H1 (cell line): ENCODE results near the gene PDE1A. TPM values are rescaled to one million over a fixed set of nuclear protein-coding genes. Genes with fewer than 3 reads are reported as not detected.

Experiments used
- CTCF ChIA-PET: fragments of 300-600 bp; sonication (Branson Sonifier 250); formaldehyde crosslinking; loops from one replicate; lab custom pipeline; 2021; ENCODE audit not compliant: partially characterized antibody; lab: Charles Lee
- POLR2A ChIA-PET: fragments of 300-600 bp; sonication (Branson Sonifier 250); formaldehyde crosslinking; loops from one replicate; lab custom pipeline; 2021; ENCODE audit warnings: inconsistent platforms; ENCODE audit not compliant: partially characterized antibody; lab: Charles Lee
- DNase-seq, 2 experiments: peaks; one replicate each; pipeline versions ENCODE4 v3.0.0 to v3.0.0-alpha.2; 2010 to 2022; ENCODE audit warnings: low spot score in 2 of 2, low read depth in 1 of 2, mixed read lengths in 1 of 2
- FAIRE-seq: peaks from 2 replicates; lab custom pipeline; 2011; peaks lifted over from hg19 to GRCh38; lab: Jason Lieb, UNC
- H2AFZ ChIP-seq: 2 replicates; pipeline ENCODE4 v1.8.1; 2012; ENCODE audit warnings: low read length, inconsistent platforms
- H2AK5ac ChIP-seq: 2 replicates; pipeline ENCODE4 v1.6.1; 2013; ENCODE audit warnings: low read depth, low read length
- H2BK120ac ChIP-seq: replicated peaks from 2 replicates; pipeline ENCODE3; 2013; ENCODE audit warnings: low read depth, low read length, inconsistent platforms
- H2BK12ac ChIP-seq: 2 replicates; pipeline ENCODE4 v1.6.1; 2013; ENCODE audit warnings: low read depth, low read length
- H2BK15ac ChIP-seq: 2 replicates; pipeline ENCODE4 v1.6.1; 2013; ENCODE audit warnings: low read length
- H2BK20ac ChIP-seq: 2 replicates; pipeline ENCODE4 v1.6.1; 2013; ENCODE audit warnings: low read length
- H2BK5ac ChIP-seq: 2 replicates; pipeline ENCODE4 v1.6.1; 2013; ENCODE audit warnings: low read depth, low read length
- H3K14ac ChIP-seq: 2 replicates; pipeline ENCODE4 v1.6.1; 2013; ENCODE audit warnings: inconsistent platforms; ENCODE audit not compliant: insufficient read length
- H3K18ac ChIP-seq: 2 replicates; pipeline ENCODE4 v1.6.1; 2013; ENCODE audit warnings: low read length; ENCODE audit errors: extremely low read depth
- H3K23ac ChIP-seq: 2 replicates; pipeline ENCODE4 v1.6.1; 2013; ENCODE audit warnings: inconsistent platforms; ENCODE audit not compliant: insufficient read length
- H3K23me2 ChIP-seq: 2 replicates; pipeline ENCODE4 v1.6.1; 2013; ENCODE audit warnings: low read depth, low read length
- H3K27ac ChIP-seq: 2 replicates; pipeline ENCODE4 v1.6.1; 2011; ENCODE audit warnings: low read depth, low read length, inconsistent platforms
- H3K27me3 ChIP-seq, 4 experiments: replicated peaks in 1 of 4; 1 replicate in 1 of 4; 2 replicates in 3 of 4; pipeline versions ENCODE4 v1.6.1 to v1.8.1; 2011 to 2013; ENCODE audit warnings: low read length in 3 of 4, mild to moderate bottlenecking in 3 of 4, inconsistent platforms in 2 of 4, mixed read lengths in 2 of 4, moderate library complexity in 1 of 4; ENCODE audit not compliant: control insufficient read depth in 3 of 4, insufficient read depth in 3 of 4; ENCODE audit errors: extremely low read depth in 1 of 4
- H3K36me3 ChIP-seq, 4 experiments: 2 replicates each; pipeline versions ENCODE4 v1.6.1 to v1.8.1; 2011 to 2013; ENCODE audit warnings: mild to moderate bottlenecking in 4 of 4, low read length in 3 of 4, moderate library complexity in 2 of 4, control low read depth in 1 of 4, inconsistent platforms in 1 of 4; ENCODE audit not compliant: insufficient read depth in 4 of 4, control insufficient read depth in 2 of 4
- H3K4ac ChIP-seq: replicated peaks from 2 replicates; pipeline ENCODE3; 2013; ENCODE audit warnings: low read length, low read depth, mixed read lengths, inconsistent platforms; ENCODE audit not compliant: insufficient read length
- H3K4me1 ChIP-seq, 4 experiments: replicated peaks in 1 of 4; 1 replicate in 1 of 4; 2 replicates in 3 of 4; pipeline versions ENCODE4 v1.6.1 to v1.8.1; 2011 to 2013; ENCODE audit warnings: low read length in 3 of 4, inconsistent platforms in 2 of 4, mixed read lengths in 1 of 4; ENCODE audit not compliant: insufficient read depth in 4 of 4, control insufficient read depth in 3 of 4
- H3K4me2 ChIP-seq, 2 experiments: 2 replicates each; pipeline versions ENCODE4 v1.6.1 to v1.8.1; 2011 to 2013; ENCODE audit warnings: low read depth in 2 of 2, low read length in 2 of 2, control low read depth in 1 of 2, inconsistent platforms in 1 of 2, mild to moderate bottlenecking in 1 of 2; ENCODE audit not compliant: insufficient read depth in 1 of 2
- H3K4me3 ChIP-seq, 4 experiments: fragments of 200-600, 300-600 bp in 1 of 4; sonication (generic), shearing (Covaris generic), sonication (Bioruptor Twin) in 1 of 4; 2 replicates each; pipeline versions ENCODE4 v1.5.1 to v1.8.1; 2011 to 2016; ENCODE audit warnings: low read length in 4 of 4, low read depth in 3 of 4, control low read depth in 2 of 4, inconsistent platforms in 2 of 4, mild to moderate bottlenecking in 2 of 4, mixed read lengths in 1 of 4, moderate library complexity in 1 of 4; ENCODE audit not compliant: insufficient read depth in 2 of 4; ENCODE audit errors: extremely low read depth in 1 of 4
- H3K56ac ChIP-seq: replicated peaks from 2 replicates; pipeline ENCODE3; 2013; ENCODE audit warnings: low read depth, mild to moderate bottlenecking, mixed read lengths, low read length, inconsistent platforms; ENCODE audit not compliant: insufficient read length
- H3K79me1 ChIP-seq: 2 replicates; pipeline ENCODE4 v1.6.1; 2013; ENCODE audit warnings: low read depth, low read length, control low read depth
- H3K79me2 ChIP-seq, 2 experiments: 2 replicates each; pipeline versions ENCODE4 v1.6.1 to v1.8.1; 2012 to 2013; ENCODE audit warnings: low read length in 2 of 2, mild to moderate bottlenecking in 2 of 2, inconsistent platforms in 1 of 2; ENCODE audit not compliant: insufficient read depth in 2 of 2, control insufficient read depth in 1 of 2
- H3K9ac ChIP-seq, 4 experiments: replicated peaks in 1 of 4; 1 replicate in 1 of 4; 2 replicates in 3 of 4; pipeline versions ENCODE4 v1.6.1 to v1.8.1; 2011 to 2013; ENCODE audit warnings: low read depth in 3 of 4, low read length in 3 of 4, control low read depth in 2 of 4, mild to moderate bottlenecking in 2 of 4, moderate library complexity in 2 of 4, inconsistent platforms in 1 of 4; ENCODE audit errors: extremely low read depth in 1 of 4
- H3K9me3 ChIP-seq, 2 experiments: 2 replicates each; pipeline versions ENCODE4 v1.6.1 to v1.8.1; 2012 to 2013; ENCODE audit warnings: mild to moderate bottlenecking in 2 of 2, moderate library complexity in 2 of 2, control low read depth in 1 of 2, inconsistent platforms in 1 of 2, low read depth in 1 of 2, low read length in 1 of 2, mixed read lengths in 1 of 2; ENCODE audit not compliant: insufficient read depth in 2 of 2
- H4K20me1 ChIP-seq, 2 experiments: replicated peaks in 1 of 2; 2 replicates each; pipeline versions ENCODE3 to v1.8.1; 2011 to 2013; ENCODE audit warnings: inconsistent platforms in 2 of 2, low read length in 2 of 2, mild to moderate bottlenecking in 1 of 2; ENCODE audit not compliant: insufficient read depth in 2 of 2, control insufficient read depth in 1 of 2
- H4K5ac ChIP-seq: 2 replicates; pipeline ENCODE4 v1.6.1; 2013; ENCODE audit warnings: low read length, low read depth, mixed read lengths, inconsistent platforms; ENCODE audit not compliant: insufficient read length
- H4K8ac ChIP-seq: 2 replicates; pipeline ENCODE4 v1.8.0; 2013; ENCODE audit warnings: mild to moderate bottlenecking, moderate library complexity, low read length, inconsistent platforms; ENCODE audit not compliant: insufficient read depth; ENCODE audit errors: extremely low read depth
- H4K91ac ChIP-seq: replicated peaks from 2 replicates; pipeline ENCODE3; 2013; ENCODE audit warnings: low read length, mixed read lengths, inconsistent platforms; ENCODE audit not compliant: insufficient read length
- BACH1 ChIP-seq: IDR thresholded peaks from 2 replicates; pipeline ENCODE4 v1.6.1; 2012; ENCODE audit warnings: low read length, improper control_type of control experiment
- CBX5 ChIP-seq: fragments of 300-800, 300-1000 bp; sonication (generic); IDR thresholded peaks from 2 replicates; pipeline ENCODE4 v1.7.1; 2016; ENCODE audit warnings: antibody characterized with exemption, low read length, low read depth
- EZH2 ChIP-seq: fragments of 200-600 bp; sonication (generic); IDR thresholded peaks from 2 replicates; pipeline ENCODE4 v1.7.1; 2012; ENCODE audit warnings: low read depth, mild to moderate bottlenecking, moderate library complexity, low read length, inconsistent platforms; ENCODE audit not compliant: severe bottlenecking
- JUND ChIP-seq: IDR thresholded peaks from 2 replicates; pipeline ENCODE4 v1.6.1; 2011; ENCODE audit warnings: mild to moderate bottlenecking, improper control_type of control experiment, low read length
- MAX ChIP-seq: IDR thresholded peaks from 2 replicates; pipeline ENCODE4 v1.6.1; 2012; ENCODE audit warnings: inconsistent platforms
- RAD21 ChIP-seq, 2 experiments: IDR thresholded peaks in 1 of 2; conservative IDR thresholded peaks in 1 of 2; 2 replicates each; pipeline ENCODE4 v1.6.1; 2011; ENCODE audit warnings: low read depth in 2 of 2, low read length in 2 of 2, improper control_type of control experiment in 1 of 2, inconsistent platforms in 1 of 2, mild to moderate bottlenecking in 1 of 2, moderate library complexity in 1 of 2
- RFX5 ChIP-seq: IDR thresholded peaks from 2 replicates; pipeline ENCODE4 v1.6.1; 2011; ENCODE audit warnings: low read depth, low read length, improper control_type of control experiment, borderline replicate concordance
- SIN3A ChIP-seq, 2 experiments: IDR thresholded peaks in 1 of 2; conservative IDR thresholded peaks in 1 of 2; 2 replicates each; pipeline ENCODE4 v1.6.1; 2011 to 2012; ENCODE audit warnings: low read length in 2 of 2, improper control_type of control experiment in 1 of 2, low read depth in 1 of 2, mild to moderate bottlenecking in 1 of 2
- SUZ12 ChIP-seq: fragments of 200-600 bp; sonication (generic); IDR thresholded peaks from 2 replicates; pipeline ENCODE4 v1.6.1; 2012; ENCODE audit warnings: mild to moderate bottlenecking, inconsistent platforms, low read length, moderate library complexity, mixed read lengths
- TAF1 ChIP-seq: IDR thresholded peaks from 2 replicates; pipeline ENCODE4 v1.6.1; 2011; ENCODE audit warnings: mild to moderate bottlenecking, low read depth, low read length
- TCF12 ChIP-seq: IDR thresholded peaks from 2 replicates; pipeline ENCODE4 v1.6.1; 2011; ENCODE audit warnings: low read depth, mild to moderate bottlenecking, low read length
- USF2 ChIP-seq: IDR thresholded peaks from 2 replicates; pipeline ENCODE4 v1.6.1; 2011; ENCODE audit warnings: low read length, improper control_type of control experiment
- WGBS, 2 experiments: shearing (Covaris generic) in 1 of 2; methylation state at CpG; one replicate each; pipeline versions ENCODE4 v1.1.6 to v1.1.7; 2013 to 2015; ENCODE audit warnings: low lambda C conversion rate in 2 of 2, mixed read lengths in 2 of 2, inconsistent platforms in 1 of 2, low coverage in 1 of 2, missing lambda C conversion rate in 1 of 2; ENCODE audit not compliant: insufficient replicate concordance in 2 of 2, insufficient coverage in 1 of 2, insufficient read length in 1 of 2; ENCODE audit errors: extremely low coverage in 1 of 2, missing lambda C conversion rate in 1 of 2; 5-methylcytosine and 5-hydroxymethylcytosine counted together
- polyA plus RNA-seq, 7 experiments: library from polyadenylated mRNA; depleted of rRNA in 3 of 7; stranded (reverse) in 5 of 7; unstranded in 2 of 7; fragments of >200 nt in 5 of 7; fragments of 200-250 nt in 2 of 7; gene quantifications; 1 replicate in 5 of 7; 2 replicates in 1 of 7; 4 replicates in 1 of 7; pipeline versions ENCODE4 v1.2.1 to v1.2.3, GENCODE V29; 2011 to 2013; ENCODE audit warnings: missing spikeins in 2 of 7, mixed read lengths in 2 of 7
- total RNA-seq: library from RNA; stranded (reverse); fragmentation: NEBNext Ultra II Directional; extraction: Animal tissue kit (Norgen Biotek cat#: 25700); gene quantifications from 2 replicates; pipeline ENCODE4 v1.2.1, GENCODE V29; 2021

Gene PDE1A
- total and polyA plus RNA-seq, 2 of the 8 experiments (the other 6 are each of a cell fraction or from before 2014, with no cell fraction given): 0.34 TPM; not detected in 1

GRCh38 chr2:182359990-182360662 is 66.7 kb downstream of the PDE1A start:
- H2BK120ac ChIP-seq: no peak overlapping the region
- H2BK12ac ChIP-seq: no peak overlapping the region
- FAIRE-seq (no peak), DNase-seq (no peak)
- H3K36me3 ChIP-seq: no peaks in the 10 kb centered on the region
- no peak overlapping the region for H2BK5ac ChIP-seq
- H2AFZ ChIP-seq: no peak overlapping the region
- H3K4me3 ChIP-seq: no peak overlapping the region
- no peaks in the 10 kb centered on the region for H3K4me1 ChIP-seq
- no peak overlapping the region for H3K18ac ChIP-seq
- no peak overlapping the region for H2BK15ac ChIP-seq
- H4K20me1 ChIP-seq: no peaks in the 10 kb centered on the region
- H2AK5ac ChIP-seq: no peak overlapping the region
- H3K4ac ChIP-seq: no peak overlapping the region
- peaks cover 0 to 1% (median 0%) of the 10 kb centered on the region in 4 experiments; a peak in 1 of 7 replicates for H3K27me3 ChIP-seq
- ChIA-PET POLR2A (no interaction called here), CTCF (no interaction called here)
- no peak overlapping the region for H3K14ac ChIP-seq
- H3K79me1 ChIP-seq: no peaks in the 10 kb centered on the region
- H3K79me2 ChIP-seq: no peaks in the 10 kb centered on the region
- H4K8ac ChIP-seq: no peak overlapping the region
- H3K23me2 ChIP-seq: no peaks in the 10 kb centered on the region
- no peaks in the 10 kb centered on the region for H3K9me3 ChIP-seq
- H3K4me2 ChIP-seq: no peak overlapping the region
- H3K23ac ChIP-seq: no peak overlapping the region
- H3K9ac ChIP-seq: no peak overlapping the region
- no peak overlapping the region for H2BK20ac ChIP-seq
- no peak overlapping the region for H4K5ac ChIP-seq
- H4K91ac ChIP-seq: no peak overlapping the region
- 93% methylated on average over 10 of the region's 10 CpGs; no CpG with 5 or more reads in 1 of the 2 experiments for WGBS, 2 experiments
- no peak overlapping the region for H3K56ac ChIP-seq
- H3K27ac ChIP-seq: no peak overlapping the region
- TF ChIP-seq MAX: no peak
- TF ChIP-seq EZH2: no peak
- TF ChIP-seq TCF12: no peak
- TF ChIP-seq JUND: no peak
- TF ChIP-seq SIN3A (conservative IDR thresholded peaks at IDR 0.05 in 1 of 2, IDR thresholded peaks at IDR 0.05 in 1 of 2; ENCODE audit: low read depth in 1 of 2, low read length in 2 of 2): no peak
- TF ChIP-seq CBX5: no peak
- no peak for TF ChIP-seq SUZ12
- TF ChIP-seq RFX5: no peak
- no peak for TF ChIP-seq TAF1
- no peak for TF ChIP-seq USF2
- TF ChIP-seq BACH1: no peak
- no peak for TF ChIP-seq RAD21 (IDR thresholded peaks at IDR 0.05 in 1 of 2, conservative IDR thresholded peaks at IDR 0.05 in 1 of 2; ENCODE audit: low read depth in 2 of 2, low read length in 2 of 2)
